Dendritic cell treated with granulocyte-macrophage colony-stimulating factor and Interleukin-4, amounts not matched to agents 40 ng/mL and 50 ng/mL, for 4 days (primary cell): Measurements from ENCODE around the gene KLHL8.

Source experiments
- H3K27ac Mint-ChIP-seq: one replicate; pipeline ENCODE4 v1.8.0; 2022; ENCODE audit warnings: mild to moderate bottlenecking, mixed read lengths
- H3K27me3 Mint-ChIP-seq: one replicate; pipeline ENCODE4 v1.8.0; 2022; ENCODE audit warnings: mild to moderate bottlenecking, mixed read lengths
- H3K36me3 Mint-ChIP-seq: one replicate; pipeline ENCODE4 v1.8.0; 2022; ENCODE audit warnings: low read depth, mixed read lengths
- H3K4me1 Mint-ChIP-seq: one replicate; pipeline ENCODE4 v1.8.0; 2022; ENCODE audit warnings: low read depth, mixed read lengths
- H3K4me3 Mint-ChIP-seq: one replicate; pipeline ENCODE4 v1.8.0; 2022; ENCODE audit warnings: mild to moderate bottlenecking, moderate library complexity, mixed read lengths
- H3K9me3 Mint-ChIP-seq: one replicate; pipeline ENCODE4 v1.8.0; 2022; ENCODE audit warnings: mixed read lengths
- intact Hi-C: fragments of 100-400 bp; cut with micrococcal nuclease; formaldehyde crosslinking; loops from one replicate; pipeline ENCODE4 v1.15.0; 2022

Gene KLHL8

GRCh38 chr4:87220094-87220822 lies at the start of gene KLHL8:
Gene KLHL8, minus strand, starts transcription at chr4:87220618. Its CDS starts 25,079 bp downstream, at chr4:87195539.
- H3K36me3 Mint-ChIP-seq: peaks cover 8% of the 10 kb centered on the region
- H3K9me3 Mint-ChIP-seq: no peaks in the 10 kb centered on the region
- no peaks in the 10 kb centered on the region for H3K27me3 Mint-ChIP-seq
- intact Hi-C loops: loop anchor here (1.0 to 10.0 kb wide), 3 partner anchors 11 to 175 kb away; partner anchors contain the start of gene HSD17B11
- H3K4me3 Mint-ChIP-seq: peak within 1 kb of the TSS; percentile 95
- H3K27ac Mint-ChIP-seq: peak within 1 kb of the TSS; percentile 97
- peaks cover 16% of the 10 kb centered on the region for H3K4me1 Mint-ChIP-seq

- Mint-ChIP-seq H3K27me3 (no peaks in the 10 kb centered on the region), H3K36me3 (no peaks in the 10 kb centered on the region), H3K4me3 (no peak overlapping the region), H3K9me3 (no peaks in the 10 kb centered on the region), H3K4me1 (no peaks in the 10 kb centered on the region), H3K27ac (no peak overlapping the region)
- intact Hi-C loops: no loop called here
Observed at GRCh38 chr4:87270144-87270543, 49.7 kb upstream of the KLHL8 start.

GRCh38 chr4:87268411-87268810 lies 48.0 kb upstream of the KLHL8 start:
- Mint-ChIP-seq H3K36me3 (no peaks in the 10 kb centered on the region), H3K9me3 (no peaks in the 10 kb centered on the region), H3K4me3 (no peak overlapping the region), H3K27me3 (no peaks in the 10 kb centered on the region), H3K4me1 (peaks cover 7% of the 10 kb centered on the region), H3K27ac (no peak overlapping the region)
- intact Hi-C loops: loop anchor here (10.0 kb wide), 1 partner anchor 196 kb away; no protein-coding TSS in a partner anchor

- H3K9me3 Mint-ChIP-seq: no peaks in the 10 kb centered on the region
- H3K4me1 Mint-ChIP-seq: peaks cover 7% of the 10 kb centered on the region
- no peaks in the 10 kb centered on the region for H3K36me3 Mint-ChIP-seq
- no peaks in the 10 kb centered on the region for H3K27me3 Mint-ChIP-seq
- no peak overlapping the region for H3K27ac Mint-ChIP-seq
- intact Hi-C loops: loop anchor here (10.0 kb wide), 1 partner anchor 198 kb away; no protein-coding TSS in a partner anchor
- H3K4me3 Mint-ChIP-seq: no peak overlapping the region
Observed at GRCh38 chr4:87266986-87267385, 46.6 kb upstream of the KLHL8 start.

GRCh38 chr4:87262886-87263285 lies 42.5 kb upstream of the KLHL8 start:
- H3K9me3 Mint-ChIP-seq: no peaks in the 10 kb centered on the region
- H3K4me3 Mint-ChIP-seq: no peak overlapping the region
- no peaks in the 10 kb centered on the region for H3K36me3 Mint-ChIP-seq
- H3K27ac Mint-ChIP-seq: no peak overlapping the region
- no peaks in the 10 kb centered on the region for H3K27me3 Mint-ChIP-seq
- intact Hi-C loops: loop anchor here (10.0 kb wide), 1 partner anchor 202 kb away; no protein-coding TSS in a partner anchor
- H3K4me1 Mint-ChIP-seq: peaks cover 7% of the 10 kb centered on the region

GRCh38 chr4:87260477-87260876 lies 40.1 kb upstream of the KLHL8 start:
- peaks cover 7% of the 10 kb centered on the region for H3K4me1 Mint-ChIP-seq
- no peaks in the 10 kb centered on the region for H3K36me3 Mint-ChIP-seq
- H3K4me3 Mint-ChIP-seq: no peak overlapping the region
- no peaks in the 10 kb centered on the region for H3K27me3 Mint-ChIP-seq
- H3K9me3 Mint-ChIP-seq: peaks cover 7% of the 10 kb centered on the region
- H3K27ac Mint-ChIP-seq: no peak overlapping the region
- intact Hi-C loops: loop anchor here (10.0 kb wide), 1 partner anchor 204 kb away; no protein-coding TSS in a partner anchor

GRCh38 chr4:87258677-87259076 lies 38.3 kb upstream of the KLHL8 start:
- H3K9me3 Mint-ChIP-seq: peaks cover 10% of the 10 kb centered on the region
- no peaks in the 10 kb centered on the region for H3K4me1 Mint-ChIP-seq
- intact Hi-C loops: no loop called here
- no peaks in the 10 kb centered on the region for H3K36me3 Mint-ChIP-seq
- H3K27ac Mint-ChIP-seq: no peak overlapping the region
- no peak overlapping the region for H3K4me3 Mint-ChIP-seq
- no peaks in the 10 kb centered on the region for H3K27me3 Mint-ChIP-seq

- Mint-ChIP-seq H3K27ac (no peak overlapping the region), H3K9me3 (peaks cover 10% of the 10 kb centered on the region), H3K27me3 (no peaks in the 10 kb centered on the region), H3K4me1 (no peaks in the 10 kb centered on the region), H3K36me3 (no peaks in the 10 kb centered on the region), H3K4me3 (no peak overlapping the region)
- intact Hi-C loops: no loop called here
Observed at GRCh38 chr4:87257523-87257922, 37.1 kb upstream of the KLHL8 start.

- Mint-ChIP-seq H3K27ac (no peak overlapping the region), H3K9me3 (peaks cover 10% of the 10 kb centered on the region), H3K4me1 (no peaks in the 10 kb centered on the region), H3K36me3 (no peaks in the 10 kb centered on the region), H3K27me3 (no peaks in the 10 kb centered on the region), H3K4me3 (no peak overlapping the region)
- intact Hi-C loops: no loop called here
Observed at GRCh38 chr4:87255755-87256154, 35.3 kb upstream of the KLHL8 start.

- Mint-ChIP-seq H3K4me3 (no peak overlapping the region), H3K27me3 (no peaks in the 10 kb centered on the region), H3K36me3 (no peaks in the 10 kb centered on the region), H3K4me1 (no peaks in the 10 kb centered on the region), H3K9me3 (peaks cover 20% of the 10 kb centered on the region), H3K27ac (no peak overlapping the region)
- intact Hi-C loops: no loop called here
Observed at GRCh38 chr4:87251106-87251505, 30.7 kb upstream of the KLHL8 start.

GRCh38 chr4:87250294-87250693 lies 29.9 kb upstream of the KLHL8 start:
- Mint-ChIP-seq H3K9me3 (peaks cover 13% of the 10 kb centered on the region), H3K4me3 (no peak overlapping the region), H3K27me3 (no peaks in the 10 kb centered on the region), H3K27ac (no peak overlapping the region), H3K36me3 (no peaks in the 10 kb centered on the region), H3K4me1 (no peaks in the 10 kb centered on the region)
- intact Hi-C loops: no loop called here

- H3K9me3 Mint-ChIP-seq: peaks cover 21% of the 10 kb centered on the region
- H3K27me3 Mint-ChIP-seq: no peaks in the 10 kb centered on the region
- H3K36me3 Mint-ChIP-seq: no peaks in the 10 kb centered on the region
- H3K4me3 Mint-ChIP-seq: no peak overlapping the region
- no peak overlapping the region for H3K27ac Mint-ChIP-seq
- H3K4me1 Mint-ChIP-seq: no peaks in the 10 kb centered on the region
- intact Hi-C loops: no loop called here
Observed at GRCh38 chr4:87249332-87250019, 29.1 kb upstream of the KLHL8 start.

GRCh38 chr4:87243426-87244053 lies 23.1 kb upstream of the KLHL8 start:
- no peaks in the 10 kb centered on the region for H3K27me3 Mint-ChIP-seq
- intact Hi-C loops: no loop called here
- peaks cover 6% of the 10 kb centered on the region for H3K36me3 Mint-ChIP-seq
- peaks cover 5% of the 10 kb centered on the region for H3K4me1 Mint-ChIP-seq
- no peak overlapping the region for H3K27ac Mint-ChIP-seq
- no peak overlapping the region for H3K4me3 Mint-ChIP-seq
- peaks cover 48% of the 10 kb centered on the region for H3K9me3 Mint-ChIP-seq

- peaks cover 37% of the 10 kb centered on the region for H3K9me3 Mint-ChIP-seq
- H3K36me3 Mint-ChIP-seq: peaks cover 6% of the 10 kb centered on the region
- no peaks in the 10 kb centered on the region for H3K27me3 Mint-ChIP-seq
- no peak overlapping the region for H3K27ac Mint-ChIP-seq
- peaks cover 5% of the 10 kb centered on the region for H3K4me1 Mint-ChIP-seq
- intact Hi-C loops: no loop called here
- no peak overlapping the region for H3K4me3 Mint-ChIP-seq
Observed at GRCh38 chr4:87241336-87241735, 20.9 kb upstream of the KLHL8 start.
